HG03139 (cell line): ENCODE results near the gene CT55.
"Not testable (repeated sequence)": the region's sequence is repeated elsewhere in the genome, so short reads cannot be mapped to it uniquely, and the experiment has no call there.

Source experiments
- ATAC-seq: cut with Tn5 transposase; IDR thresholded peaks from one replicate; pipeline ENCODE4 v1.9.1; 2021; ENCODE audit not compliant: unreplicated experiment

The CT55 gene

GRCh38 chrX:135170877-135171519 is at the start of gene CT55:
Gene CT55 (minus strand): TSS chrX:135171398. CDS start chrX:135171171, 227 bp downstream.
- no peak for ATAC-seq

DNA sequence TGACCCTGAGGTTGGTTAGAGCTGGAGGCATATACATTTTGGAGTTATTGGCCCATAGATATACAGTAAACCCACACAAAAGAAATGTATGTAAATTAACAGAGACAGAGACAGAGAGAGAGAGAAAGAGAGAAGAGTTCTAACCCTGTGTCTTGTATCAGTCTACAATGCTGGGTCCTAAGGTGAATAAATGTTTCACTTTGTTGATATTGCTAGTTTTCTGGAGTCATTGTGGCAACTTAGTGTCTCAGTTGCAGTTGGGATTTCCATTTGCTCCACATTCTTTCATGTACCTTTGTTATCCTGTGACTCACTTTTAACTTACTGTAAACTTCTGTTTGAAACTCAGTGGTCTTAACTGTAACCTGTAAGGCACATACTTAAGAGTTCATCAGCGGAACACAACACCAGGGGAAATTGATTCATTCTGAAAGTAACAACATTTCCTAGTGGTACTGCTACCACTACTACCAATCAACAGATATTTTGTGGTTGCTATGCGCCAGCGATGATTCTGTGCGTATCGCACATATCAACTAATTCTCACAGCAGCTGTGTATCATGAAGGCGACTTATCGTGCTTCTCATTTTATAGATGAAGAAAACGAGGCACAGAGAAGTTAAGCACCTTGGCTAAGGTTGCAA is 42.1 kb upstream of the CT55 start:
- no peak for ATAC-seq

DNA sequence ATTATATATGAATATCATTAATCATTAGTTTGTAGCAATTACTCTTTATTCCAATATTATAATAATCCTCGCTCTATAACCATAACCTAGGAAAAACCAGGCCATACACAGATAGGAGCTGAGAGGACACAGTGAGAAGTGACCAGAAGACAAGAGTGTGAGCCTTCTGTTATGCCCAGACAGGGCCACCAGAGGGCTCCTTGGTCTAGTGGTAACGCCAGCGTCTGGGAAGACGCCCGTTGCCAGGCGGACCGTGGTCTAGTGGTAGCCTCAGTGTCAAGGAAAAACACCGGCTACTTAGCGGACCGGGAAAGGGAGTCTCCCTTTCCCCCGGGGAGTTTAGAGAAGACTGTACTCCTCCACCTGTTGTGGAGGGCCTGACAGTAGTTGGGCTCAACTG is 35.2 kb upstream of the CT55 start:
- ATAC-seq = not testable (repeated sequence)

DNA sequence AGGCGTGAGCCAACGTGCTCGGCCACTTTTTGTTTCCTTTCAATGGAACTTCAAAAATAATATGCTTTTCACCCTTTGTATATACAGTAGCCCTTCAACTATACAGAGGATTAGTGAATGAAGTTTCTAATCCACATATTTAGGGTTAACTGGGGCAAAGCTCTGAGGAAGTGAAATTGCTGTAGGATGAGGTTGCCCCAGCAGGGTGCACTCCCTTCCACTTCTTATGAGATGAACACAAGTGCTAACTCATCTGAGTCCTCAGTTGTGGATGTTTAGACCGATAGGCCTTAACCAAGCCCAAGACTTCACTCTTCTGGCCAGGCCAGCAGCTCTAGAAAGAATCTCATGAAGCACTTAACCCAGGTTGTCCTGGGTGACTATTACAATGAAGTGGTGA is 29.1 kb upstream of the CT55 start:
- ATAC-seq = no peak

DNA sequence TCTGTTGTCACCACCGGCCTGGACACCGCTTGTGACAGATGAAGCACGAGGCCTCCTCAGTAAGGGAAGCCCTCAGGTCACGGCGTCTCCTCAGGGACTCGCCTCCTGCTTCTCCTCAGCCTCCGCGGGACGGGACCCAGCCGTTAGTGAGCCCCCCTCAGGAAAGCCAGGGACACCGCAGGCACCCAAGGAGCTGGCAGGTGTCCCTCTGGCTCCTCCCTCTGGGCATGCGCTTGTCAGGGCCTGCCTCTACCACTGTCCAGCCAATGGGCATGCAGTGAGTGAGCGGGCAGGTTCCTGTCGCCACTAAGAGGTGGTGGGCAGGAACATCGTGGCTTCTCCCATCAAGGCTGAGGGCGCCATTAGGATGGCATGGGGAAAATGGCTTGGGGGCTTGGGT is 23.5 kb upstream of the CT55 start:
- ATAC-seq = no peak

DNA sequence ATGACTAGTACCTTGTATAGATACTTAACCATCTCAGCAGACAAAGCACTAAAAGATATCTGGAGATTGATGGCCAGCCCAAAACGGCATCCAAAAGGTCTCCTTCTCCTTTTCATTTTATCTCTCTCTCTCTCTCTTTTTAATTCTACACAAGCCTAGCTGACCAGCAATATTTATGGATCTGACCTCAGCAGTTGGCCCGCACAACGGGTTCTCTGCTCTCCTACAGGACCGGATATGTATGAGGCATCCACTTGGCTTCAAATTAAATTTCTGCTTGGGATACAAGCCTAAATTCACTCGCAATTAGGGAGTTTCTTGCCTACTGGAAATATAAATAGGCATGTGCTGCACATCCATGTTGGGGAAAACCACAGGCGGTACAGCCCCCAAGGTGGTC is 22.5 kb upstream of the CT55 start:
- no peak for ATAC-seq

DNA sequence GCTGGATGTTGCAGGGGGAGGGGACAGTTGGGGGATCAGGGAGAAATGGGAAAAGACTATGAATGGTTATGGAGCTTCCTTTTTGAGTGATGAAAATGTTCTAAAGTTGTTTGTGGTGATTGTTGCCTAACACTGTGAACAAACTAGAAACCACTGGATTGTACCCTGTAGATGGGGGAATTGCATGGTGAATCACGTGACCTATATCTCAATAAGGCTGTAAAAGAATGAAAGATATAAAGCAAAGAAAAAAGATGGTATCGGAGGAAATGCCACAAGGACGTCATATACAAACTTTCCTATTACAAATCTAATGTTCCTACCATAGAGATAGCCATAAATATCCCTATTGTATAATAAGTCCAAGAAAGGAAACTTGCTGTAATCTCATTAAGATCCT is 20.6 kb upstream of the CT55 start:
- ATAC-seq = no peak

GRCh38 chrX:135185795-135186443 is 14.7 kb upstream of the CT55 start:
- no peak for ATAC-seq

GRCh38 chrX:135178636-135179035 is 7.4 kb upstream of the CT55 start:
- no peak for ATAC-seq

- ATAC-seq = no peak
Observed at GRCh38 chrX:135170468-135170867, 730 bp downstream of the CT55 start.

DNA sequence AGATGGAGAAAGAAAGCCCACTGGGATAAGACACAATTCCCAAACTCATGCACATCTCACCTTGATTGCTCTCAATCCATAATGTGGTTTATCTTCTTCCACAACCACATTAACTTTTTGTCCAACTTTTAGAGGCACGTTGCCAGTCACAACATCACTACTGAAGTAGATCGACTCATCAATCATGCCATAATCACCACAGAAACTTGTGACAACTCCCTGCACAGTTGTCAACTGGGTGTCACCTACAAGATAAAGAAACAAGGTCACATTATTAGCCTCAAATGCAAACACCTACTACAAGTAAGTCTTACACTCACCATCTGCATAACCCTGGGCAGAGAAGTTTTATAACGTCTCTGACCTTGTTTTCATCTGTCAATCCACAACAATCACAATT is 1.7 kb downstream of the CT55 start:
- not testable (repeated sequence) for ATAC-seq

- ATAC-seq = no peak
Observed at GRCh38 chrX:135168486-135168885, 2.7 kb downstream of the CT55 start.

DNA sequence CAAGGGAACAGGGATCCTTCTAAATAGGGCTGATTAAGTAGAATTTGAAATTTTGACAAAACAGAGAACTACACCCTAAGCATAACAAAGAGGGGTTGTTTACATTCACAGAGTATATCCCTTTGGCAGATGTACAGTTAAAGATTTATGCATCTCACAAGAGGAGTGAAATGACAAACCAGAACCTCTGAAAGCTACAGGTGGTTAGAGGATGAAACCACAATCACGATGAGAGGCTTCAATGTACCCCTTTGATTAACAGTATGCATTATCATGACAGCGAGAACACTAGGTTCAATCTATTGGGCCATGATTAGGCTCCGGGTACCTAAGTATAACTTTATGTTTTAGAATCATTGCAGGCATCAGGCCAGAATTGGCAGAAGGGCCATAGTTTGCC is 16.5 kb downstream of the CT55 start:
- not testable (repeated sequence) for ATAC-seq

DNA sequence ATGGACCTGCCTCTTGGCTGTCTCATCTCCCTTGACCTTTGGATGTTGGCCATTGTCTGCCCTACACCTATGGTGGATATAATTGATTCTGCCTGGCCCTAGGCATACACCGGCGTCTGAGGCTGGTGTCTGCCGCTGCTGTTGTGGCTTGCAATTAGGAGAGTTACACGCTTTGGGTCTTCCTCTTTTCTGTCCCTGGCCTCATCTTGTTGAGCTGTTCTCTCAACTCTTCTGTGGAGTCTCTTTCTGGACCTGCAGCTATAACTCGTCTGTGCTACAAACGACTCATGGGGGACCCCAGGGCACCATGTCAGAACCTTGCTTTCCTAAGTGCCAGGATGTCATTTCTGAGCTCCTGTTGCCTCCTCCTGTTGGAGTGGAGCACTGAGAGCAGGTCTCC is 45.1 kb downstream of the CT55 start:
- not testable (repeated sequence) for ATAC-seq

- not testable (repeated sequence) for ATAC-seq
Observed at GRCh38 chrX:135120056-135120576, 51.1 kb downstream of the CT55 start, which contains the start of gene ETDB. Gene ETDB (minus strand): TSS chrX:135120526. CDS start chrX:135119261, 1,265 bp downstream.

GRCh38 chrX:135116064-135116463 is 55.1 kb downstream of the CT55 start:
- ATAC-seq = not testable (repeated sequence)

DNA sequence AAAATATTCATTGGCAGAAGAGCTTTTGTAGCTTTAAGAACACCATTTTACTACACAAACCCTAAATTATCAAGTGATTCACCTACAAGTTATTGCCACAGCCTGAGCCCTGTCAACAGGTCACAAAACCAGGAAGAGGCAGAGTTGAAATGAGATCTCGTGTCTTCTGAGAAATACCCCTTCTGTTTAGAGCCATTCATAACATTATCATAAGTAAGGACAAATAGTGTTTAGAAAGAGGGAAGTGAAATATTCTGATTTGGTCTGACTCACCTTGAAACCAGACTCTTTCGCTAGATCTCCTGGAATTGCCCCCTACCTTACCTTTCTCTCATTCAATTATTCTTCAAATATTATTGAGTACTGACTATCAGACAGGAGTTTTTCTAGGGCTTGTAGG is 56.8 kb downstream of the CT55 start:
- peak; percentile 91 for ATAC-seq

DNA sequence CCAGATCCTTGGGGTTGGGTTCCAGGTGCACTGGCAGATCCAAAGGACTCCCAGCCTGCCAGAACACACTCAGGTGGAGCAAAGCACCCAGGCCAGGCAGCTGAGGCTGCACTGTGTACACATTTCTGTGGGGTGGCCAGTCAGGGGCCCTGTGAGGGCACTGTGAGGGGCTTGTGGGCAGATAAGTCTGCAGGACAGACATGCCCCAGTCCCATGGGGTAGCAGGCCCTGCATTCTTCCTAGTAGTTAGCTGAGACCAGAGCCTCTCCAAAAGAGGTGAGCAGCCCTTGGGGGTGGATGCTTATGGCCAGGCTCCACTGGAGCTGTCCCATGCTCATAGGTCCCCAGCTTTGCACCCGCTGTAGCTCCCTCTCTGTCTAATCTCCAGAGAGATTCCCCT is 58.5 kb downstream of the CT55 start:
- ATAC-seq = no peak

DNA sequence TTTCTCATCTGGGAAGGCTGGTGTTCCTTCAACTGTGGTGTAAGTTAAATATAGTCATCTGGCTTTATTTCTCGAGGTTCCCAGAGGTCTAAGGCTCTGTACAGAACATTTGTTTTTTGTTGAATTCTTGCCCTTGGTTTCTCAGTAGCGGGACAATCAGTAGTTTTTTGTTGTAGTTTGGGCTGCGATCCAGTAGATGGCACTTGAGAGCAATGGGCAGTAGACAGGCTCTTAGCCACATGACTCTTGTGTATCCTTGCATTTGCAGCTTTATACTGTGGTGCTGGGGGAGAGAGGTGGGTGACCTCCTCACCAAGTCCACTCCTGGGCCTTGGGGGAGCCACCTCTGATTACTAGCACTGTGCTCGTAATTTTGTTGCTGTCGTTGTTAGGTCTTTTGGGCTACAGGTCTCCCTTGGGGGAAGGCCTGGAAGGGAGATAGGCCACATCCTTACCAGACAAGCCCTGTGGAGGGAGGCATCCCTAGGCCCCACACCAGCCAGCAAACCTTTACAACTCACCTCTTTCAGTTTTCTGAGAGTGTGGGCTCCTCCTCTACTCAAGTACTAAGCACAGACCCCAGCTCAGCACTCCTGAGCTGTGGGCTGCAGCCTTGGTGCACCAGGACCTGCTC is 59.0 kb downstream of the CT55 start:
- no peak for ATAC-seq

DNA sequence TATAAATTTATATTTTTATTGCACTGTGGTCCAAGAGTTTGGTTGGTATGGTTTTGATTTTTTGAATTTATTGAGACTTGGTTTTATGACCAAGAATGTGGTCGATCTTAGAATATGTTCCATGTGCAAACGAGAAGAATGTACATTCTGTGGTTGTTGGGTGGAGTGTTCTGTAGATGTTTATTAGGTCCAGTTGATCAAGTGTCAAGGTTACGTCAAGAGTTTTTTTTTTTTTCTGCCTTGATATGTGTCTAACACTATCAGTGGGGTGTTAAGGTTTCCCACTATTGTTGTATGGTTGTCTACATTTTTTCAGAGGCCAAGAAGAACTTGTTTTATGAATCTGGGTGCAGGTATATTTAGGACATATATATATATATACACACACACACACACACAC is 61.6 kb downstream of the CT55 start:
- no peak for ATAC-seq
